ENCODE results near the gene EIF2D.

The EIF2D gene

GRCh38 chr1:206547104-206547503, 65.2 kb downstream of the EIF2D start:
- Histone ChIP-seq H3K36me3 (ENCODE audit: insufficient read depth, low read length) (no peaks in the 10 kb centered on the region), H3K4me1 (ENCODE audit: insufficient read depth, low read length) (no peaks in the 10 kb centered on the region), H3K9me3 (ENCODE audit: control insufficient read depth, insufficient read depth, low read length) (no peaks in the 10 kb centered on the region), H3K9ac (ENCODE audit: low read depth, low read length) (no peak overlapping the region)

- H3K4me1 ChIP-seq (ENCODE audit: insufficient read depth, low read length), result no peaks in the 10 kb centered on the region
- no peaks in the 10 kb centered on the region for H3K9me3 ChIP-seq (ENCODE audit: control insufficient read depth, insufficient read depth, low read length)
- no peak overlapping the region for H3K9ac ChIP-seq (ENCODE audit: low read depth, low read length)
- H3K36me3 ChIP-seq (ENCODE audit: insufficient read depth, low read length), result no peaks in the 10 kb centered on the region
These were observed 66.9 kb downstream of the EIF2D start for GRCh38 chr1:206545351-206545750.

DNA sequence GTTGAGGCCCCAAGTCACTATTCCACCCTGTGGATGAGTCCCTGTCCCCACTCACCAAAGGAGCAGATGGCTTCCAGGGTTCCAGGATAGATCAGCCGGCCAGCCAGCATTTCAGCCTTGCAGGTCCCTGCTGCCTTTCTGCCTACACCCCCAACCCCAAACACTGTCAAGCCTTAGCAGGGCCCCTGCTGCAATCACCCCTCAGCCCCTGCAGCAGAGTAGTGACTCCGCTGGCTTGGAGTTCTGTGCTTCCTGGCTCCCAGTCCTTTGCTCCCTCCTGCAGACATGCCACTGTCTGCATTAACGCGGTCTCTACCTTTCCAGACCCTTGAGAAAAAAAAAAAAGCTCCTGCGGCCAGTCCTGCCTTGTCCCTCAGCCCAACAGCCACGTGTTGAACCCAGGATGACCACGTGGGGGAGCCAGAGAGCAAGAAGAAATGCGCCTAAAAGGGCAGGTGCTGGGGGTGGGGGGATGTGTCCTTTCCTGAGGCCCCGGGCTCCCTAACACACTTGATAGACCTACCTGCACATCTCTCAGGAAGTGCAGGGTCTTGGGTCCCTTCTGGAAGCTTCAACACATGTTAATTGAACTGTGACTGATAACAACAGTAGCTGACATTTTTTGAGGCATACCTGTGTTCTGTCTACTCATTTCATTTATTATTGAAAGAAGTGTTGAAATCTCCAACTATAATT, 67.6 kb downstream of the EIF2D start:
- Histone ChIP-seq H3K36me3 (ENCODE audit: insufficient read depth, low read length) (no peaks in the 10 kb centered on the region), H3K9me3 (ENCODE audit: control insufficient read depth, insufficient read depth, low read length) (no peaks in the 10 kb centered on the region), H3K9ac (ENCODE audit: low read depth, low read length) (no peak overlapping the region), H3K4me1 (ENCODE audit: insufficient read depth, low read length) (no peaks in the 10 kb centered on the region)

Measured in ES-I3 (cell line).